Neural cell (in vitro differentiated cells): Measurements from ENCODE around the gene MRPL32. TPM values are rescaled to one million over a fixed set of nuclear protein-coding genes. Genes with fewer than 3 reads are reported as not detected.

Experiments used
- H2AFZ ChIP-seq: fragments of 200-600, 300-800 bp; sonication (generic), shearing (Covaris generic); 2 replicates; pipeline ENCODE4 v1.6.0; 2014; ENCODE audit warnings: low read depth, mild to moderate bottlenecking, antibody characterized with exemption, low read length, moderate library complexity
- H3F3A ChIP-seq: fragments of 200-600 bp; shearing (Covaris generic); 2 replicates; pipeline ENCODE4 v1.6.1; 2016; ENCODE audit warnings: mild to moderate bottlenecking, moderate library complexity, mixed read lengths, antibody characterized with exemption, low read length; ENCODE audit not compliant: insufficient read depth, poor library complexity, severe bottlenecking
- H3K27ac ChIP-seq: fragments of 200-600, 300-800 bp; sonication (generic), shearing (Covaris generic); 2 replicates; pipeline ENCODE4 v1.5.1; 2014; ENCODE audit warnings: mild to moderate bottlenecking, low read length, moderate library complexity
- H3K27me3 ChIP-seq: fragments of 300-800, 200-600 bp; sonication (generic), shearing (Covaris generic); 2 replicates; pipeline ENCODE4 v1.6.0; 2014; ENCODE audit warnings: mild to moderate bottlenecking, low read depth, low read length, moderate library complexity; ENCODE audit not compliant: insufficient read depth
- H3K36me3 ChIP-seq: fragments of 300-800, 200-600 bp; sonication (generic), shearing (Covaris generic); 2 replicates; pipeline ENCODE4 v1.5.1; 2014; ENCODE audit warnings: mild to moderate bottlenecking, antibody characterized with exemption, low read length, moderate library complexity; ENCODE audit not compliant: insufficient read depth
- H3K4me2 ChIP-seq: fragments of 300-800, 200-600 bp; sonication (generic), shearing (Covaris generic); 2 replicates; pipeline ENCODE4 v1.6.0; 2014; ENCODE audit warnings: mild to moderate bottlenecking, low read length
- H3K4me3 ChIP-seq: fragments of 300-800, 200-600 bp; sonication (generic), shearing (Covaris generic); 2 replicates; pipeline ENCODE4 v1.5.1; 2014; ENCODE audit warnings: mild to moderate bottlenecking, low read length, moderate library complexity
- H3K79me2 ChIP-seq: fragments of 200-600 bp; shearing (Covaris generic); replicated peaks from 2 replicates; pipeline ENCODE4 v1.6.0; 2014; ENCODE audit warnings: mild to moderate bottlenecking, low read length, moderate library complexity; ENCODE audit not compliant: insufficient read depth
- H3K9ac ChIP-seq: fragments of 300-800, 200-600 bp; sonication (generic), shearing (Covaris generic); 2 replicates; pipeline ENCODE4 v1.6.1; 2016; ENCODE audit warnings: mild to moderate bottlenecking, low read length, mixed read lengths
- H3K9me2 ChIP-seq: fragments of 200-600 bp; shearing (Covaris generic); 2 replicates; pipeline ENCODE4 v1.6.1; 2016; ENCODE audit warnings: mild to moderate bottlenecking, low read length, mixed read lengths; ENCODE audit not compliant: insufficient read depth
- H3K9me3 ChIP-seq: fragments of 200-600, 300-800 bp; sonication (generic), shearing (Covaris generic); 2 replicates; pipeline ENCODE4 v1.6.1; 2016; ENCODE audit warnings: mild to moderate bottlenecking, mixed run types, low read length, moderate library complexity, mixed read lengths
- H4K20me1 ChIP-seq: fragments of 200-600 bp; shearing (Covaris generic); 2 replicates; pipeline ENCODE4 v1.6.1; 2016; ENCODE audit warnings: mild to moderate bottlenecking, mixed run types; ENCODE audit not compliant: insufficient read depth
- EP300 ChIP-seq: fragments of 450-650 bp; conservative IDR thresholded peaks from 2 replicates; pipeline ENCODE4 v1.6.1; 2014; ENCODE audit warnings: antibody characterized with exemption, mild to moderate bottlenecking, moderate library complexity; ENCODE audit not compliant: poor library complexity, severe bottlenecking
- EZH2 ChIP-seq: fragments of 200-600, 300-800 bp; shearing (Covaris generic), sonication (generic); IDR thresholded peaks from 2 replicates; pipeline ENCODE4 v1.6.1; 2014; ENCODE audit warnings: antibody characterized with exemption, low read length, borderline replicate concordance, mild to moderate bottlenecking; ENCODE audit not compliant: insufficient read depth, poor library complexity, severe bottlenecking
- MXI1 ChIP-seq: fragments of 450-650 bp; conservative IDR thresholded peaks from 2 replicates; pipeline ENCODE4 v1.6.1; 2014; ENCODE audit warnings: antibody characterized with exemption, mild to moderate bottlenecking; ENCODE audit not compliant: poor library complexity, severe bottlenecking
- POLR2AphosphoS5 ChIP-seq: IDR thresholded peaks from 2 replicates; pipeline ENCODE4 v1.6.1; 2012
- RAD21 ChIP-seq: fragments of 450-650 bp; conservative IDR thresholded peaks from 2 replicates; pipeline ENCODE4 v1.6.1; 2014; ENCODE audit warnings: antibody characterized with exemption, mild to moderate bottlenecking, moderate library complexity
- SMC3 ChIP-seq: fragments of 450-650 bp; conservative IDR thresholded peaks from 2 replicates; pipeline ENCODE4 v1.6.1; 2014; ENCODE audit warnings: antibody characterized with exemption, mild to moderate bottlenecking, moderate library complexity; ENCODE audit not compliant: poor library complexity
- TAF1 ChIP-seq: IDR thresholded peaks from 2 replicates; pipeline ENCODE4 v1.6.1; 2012; ENCODE audit warnings: low read depth
- polyA plus RNA-seq: library from polyadenylated mRNA; depleted of rRNA; stranded (reverse); fragments of >200 nt; gene quantifications from 2 replicates; pipeline ENCODE4 v1.2.3, GENCODE V29; 2014
- TF ChIP-seq, protein P1 (sequence below): IDR thresholded peaks from 2 replicates; pipeline ENCODE4 v1.6.1; 2012; ENCODE audit warnings: borderline replicate concordance
- TF ChIP-seq, protein P2 (sequence below): fragments of 450-650 bp; IDR thresholded peaks from 2 replicates; pipeline ENCODE4 v1.5.1; 2014; ENCODE audit warnings: antibody characterized with exemption, mild to moderate bottlenecking, moderate library complexity; ENCODE audit not compliant: poor library complexity, severe bottlenecking

The MRPL32 gene
- polyA plus RNA-seq, 1 donor from 2014 or later = 193 TPM

DNA sequence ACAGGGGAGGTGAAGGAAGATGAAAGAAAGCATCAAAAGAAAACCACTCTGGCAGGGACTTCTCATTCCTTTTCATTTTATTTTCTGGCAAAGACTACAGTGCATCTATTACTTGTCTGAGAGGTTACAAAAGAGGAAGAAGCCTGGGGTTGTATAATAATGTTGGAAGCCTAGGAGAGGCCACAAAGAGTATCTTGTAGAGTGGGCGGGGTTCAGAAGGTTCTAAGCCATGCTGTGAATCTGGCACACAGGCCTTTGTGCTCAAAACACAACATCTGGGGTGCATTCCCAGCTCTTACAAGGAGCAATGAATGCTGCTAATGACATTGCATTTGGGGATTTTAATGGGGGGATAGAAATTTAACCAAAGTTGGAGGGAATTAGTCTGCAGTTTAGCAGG, 49.4 kb downstream of the MRPL32 start:
- TF ChIP-seq EZH2 (no peak), EP300 (no peak), SMC3 (no peak), TAF1 (no peak), POLR2AphosphoS5 (no peak), MXI1 (no peak), RAD21 (no peak)
- TF ChIP-seq, protein P1, sequence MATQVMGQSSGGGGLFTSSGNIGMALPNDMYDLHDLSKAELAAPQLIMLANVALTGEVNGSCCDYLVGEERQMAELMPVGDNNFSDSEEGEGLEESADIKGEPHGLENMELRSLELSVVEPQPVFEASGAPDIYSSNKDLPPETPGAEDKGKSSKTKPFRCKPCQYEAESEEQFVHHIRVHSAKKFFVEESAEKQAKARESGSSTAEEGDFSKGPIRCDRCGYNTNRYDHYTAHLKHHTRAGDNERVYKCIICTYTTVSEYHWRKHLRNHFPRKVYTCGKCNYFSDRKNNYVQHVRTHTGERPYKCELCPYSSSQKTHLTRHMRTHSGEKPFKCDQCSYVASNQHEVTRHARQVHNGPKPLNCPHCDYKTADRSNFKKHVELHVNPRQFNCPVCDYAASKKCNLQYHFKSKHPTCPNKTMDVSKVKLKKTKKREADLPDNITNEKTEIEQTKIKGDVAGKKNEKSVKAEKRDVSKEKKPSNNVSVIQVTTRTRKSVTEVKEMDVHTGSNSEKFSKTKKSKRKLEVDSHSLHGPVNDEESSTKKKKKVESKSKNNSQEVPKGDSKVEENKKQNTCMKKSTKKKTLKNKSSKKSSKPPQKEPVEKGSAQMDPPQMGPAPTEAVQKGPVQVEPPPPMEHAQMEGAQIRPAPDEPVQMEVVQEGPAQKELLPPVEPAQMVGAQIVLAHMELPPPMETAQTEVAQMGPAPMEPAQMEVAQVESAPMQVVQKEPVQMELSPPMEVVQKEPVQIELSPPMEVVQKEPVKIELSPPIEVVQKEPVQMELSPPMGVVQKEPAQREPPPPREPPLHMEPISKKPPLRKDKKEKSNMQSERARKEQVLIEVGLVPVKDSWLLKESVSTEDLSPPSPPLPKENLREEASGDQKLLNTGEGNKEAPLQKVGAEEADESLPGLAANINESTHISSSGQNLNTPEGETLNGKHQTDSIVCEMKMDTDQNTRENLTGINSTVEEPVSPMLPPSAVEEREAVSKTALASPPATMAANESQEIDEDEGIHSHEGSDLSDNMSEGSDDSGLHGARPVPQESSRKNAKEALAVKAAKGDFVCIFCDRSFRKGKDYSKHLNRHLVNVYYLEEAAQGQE = no peak
- TF ChIP-seq, protein P2, sequence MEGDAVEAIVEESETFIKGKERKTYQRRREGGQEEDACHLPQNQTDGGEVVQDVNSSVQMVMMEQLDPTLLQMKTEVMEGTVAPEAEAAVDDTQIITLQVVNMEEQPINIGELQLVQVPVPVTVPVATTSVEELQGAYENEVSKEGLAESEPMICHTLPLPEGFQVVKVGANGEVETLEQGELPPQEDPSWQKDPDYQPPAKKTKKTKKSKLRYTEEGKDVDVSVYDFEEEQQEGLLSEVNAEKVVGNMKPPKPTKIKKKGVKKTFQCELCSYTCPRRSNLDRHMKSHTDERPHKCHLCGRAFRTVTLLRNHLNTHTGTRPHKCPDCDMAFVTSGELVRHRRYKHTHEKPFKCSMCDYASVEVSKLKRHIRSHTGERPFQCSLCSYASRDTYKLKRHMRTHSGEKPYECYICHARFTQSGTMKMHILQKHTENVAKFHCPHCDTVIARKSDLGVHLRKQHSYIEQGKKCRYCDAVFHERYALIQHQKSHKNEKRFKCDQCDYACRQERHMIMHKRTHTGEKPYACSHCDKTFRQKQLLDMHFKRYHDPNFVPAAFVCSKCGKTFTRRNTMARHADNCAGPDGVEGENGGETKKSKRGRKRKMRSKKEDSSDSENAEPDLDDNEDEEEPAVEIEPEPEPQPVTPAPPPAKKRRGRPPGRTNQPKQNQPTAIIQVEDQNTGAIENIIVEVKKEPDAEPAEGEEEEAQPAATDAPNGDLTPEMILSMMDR = no peak

DNA sequence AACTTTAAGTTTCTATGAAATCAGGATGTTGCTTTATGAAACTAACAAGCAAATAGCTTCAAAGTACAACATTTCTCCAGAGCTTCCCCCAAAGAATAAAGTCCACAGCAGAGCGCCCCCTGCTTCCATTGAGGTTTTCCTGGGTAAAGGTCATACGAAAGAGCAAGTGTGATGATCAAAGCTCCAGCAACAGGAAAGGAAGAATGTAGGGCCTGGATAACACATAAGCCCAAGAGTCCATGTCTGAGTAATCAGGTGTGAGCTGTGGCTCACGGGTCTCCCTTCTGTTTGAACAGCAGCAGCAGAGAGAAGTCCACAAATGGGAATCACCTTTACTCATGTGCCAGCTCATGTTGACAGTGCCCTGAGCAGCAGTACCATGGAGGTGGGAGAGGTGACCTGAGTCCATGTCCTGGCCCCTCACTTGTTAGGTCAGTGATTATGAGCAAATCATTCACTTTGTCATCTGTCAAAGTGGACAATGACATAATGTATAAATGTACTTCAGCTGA, 50.5 kb downstream of the MRPL32 start:
- Histone ChIP-seq H3K27me3 (no peaks in the 10 kb centered on the region), H3K4me2 (no peak overlapping the region), H3K4me3 (no peak overlapping the region), H2AFZ (no peak overlapping the region), H3K9ac (no peak overlapping the region), H3K79me2 (no peaks in the 10 kb centered on the region), H3F3A (no peaks in the 10 kb centered on the region), H3K9me2 (no peaks in the 10 kb centered on the region), H3K27ac (no peak overlapping the region), H3K36me3 (no peaks in the 10 kb centered on the region), H4K20me1 (no peaks in the 10 kb centered on the region), H3K9me3 (no peaks in the 10 kb centered on the region)
- TF ChIP-seq EP300 (no peak), POLR2AphosphoS5 (no peak), TAF1 (no peak), MXI1 (no peak), SMC3 (no peak), RAD21 (no peak), EZH2 (no peak)
- TF ChIP-seq, protein P2 = no peak
- TF ChIP-seq, protein P1 = no peak

More for the DNA sequence above, 49.4 kb downstream of the MRPL32 start:
- Histone ChIP-seq H3K79me2 (no peaks in the 10 kb centered on the region), H3K4me3 (no peak overlapping the region), H3K27ac (no peak overlapping the region), H3K36me3 (no peaks in the 10 kb centered on the region), H3K9me3 (no peaks in the 10 kb centered on the region), H2AFZ (no peak overlapping the region), H3K9me2 (no peaks in the 10 kb centered on the region), H3K9ac (no peak overlapping the region), H3K4me2 (no peak overlapping the region), H3K27me3 (no peaks in the 10 kb centered on the region), H4K20me1 (no peaks in the 10 kb centered on the region), H3F3A (no peaks in the 10 kb centered on the region)
